Stimulated activated CD4-positive, alpha-beta T cell treated with anti-CD3 and anti-CD28 coated beads, Interleukin-2, amount 100 ng/mL, for 48 hours (primary cell): ENCODE data around the gene RHOV.

ENCODE experiments used
- DNase-seq, 2 donors: peaks; one replicate each; pipeline ENCODE4 v3.0.0-alpha.2; 2020

The RHOV gene

GRCh38 chr15:40902605-40903561, 28.8 kb upstream of the RHOV start:
- DNase-seq = no peak

- DNase-seq = no peak
Observed at GRCh38 chr15:40901053-40901443, 27.0 kb upstream of the RHOV start.

GRCh38 chr15:40900256-40901052, 26.4 kb upstream of the RHOV start:
- DNase-seq = no peak

- DNase-seq = no peak
Observed at GRCh38 chr15:40899536-40900207, 25.6 kb upstream of the RHOV start.

- peak; percentile 43 to 44 for DNase-seq
Observed at GRCh38 chr15:40894681-40895448, 20.8 kb upstream of the RHOV start.

GRCh38 chr15:40893733-40894680, 20.0 kb upstream of the RHOV start, which contains the start of gene VPS18:
VPS18 (plus strand) TSS chr15:40894450; CDS start chr15:40894769, 319 bp downstream.
- DNase-seq = peak; percentile 100

- DNase-seq = no peak
Observed at GRCh38 chr15:40893019-40893670, 19.1 kb upstream of the RHOV start.

GRCh38 chr15:40892447-40893012, 18.5 kb upstream of the RHOV start:
- DNase-seq = no peak

- no peak for DNase-seq
Observed at GRCh38 chr15:40891810-40892446, 17.9 kb upstream of the RHOV start.

- no peak for DNase-seq
Observed at GRCh38 chr15:40891138-40891537, 17.1 kb upstream of the RHOV start.

GRCh38 chr15:40889112-40889511, 15.1 kb upstream of the RHOV start:
- no peak for DNase-seq

- no peak for DNase-seq
Observed at GRCh38 chr15:40886586-40886985, 12.6 kb upstream of the RHOV start.

- no peak for DNase-seq
Observed at GRCh38 chr15:40881351-40881750, 7.3 kb upstream of the RHOV start.

- DNase-seq = no peak
Observed at GRCh38 chr15:40879609-40880008, 5.6 kb upstream of the RHOV start.

- DNase-seq = no peak
Observed at GRCh38 chr15:40878785-40879184, 4.8 kb upstream of the RHOV start.

GRCh38 chr15:40877694-40878093, 3.7 kb upstream of the RHOV start:
- no peak for DNase-seq

GRCh38 chr15:40875991-40876730, 2.1 kb upstream of the RHOV start:
- DNase-seq = no peak

GRCh38 chr15:40872791-40873693, 992 bp downstream of the RHOV start:
- no peak for DNase-seq
